A549 (cell line): ENCODE results near the gene NAIP.

Source experiments
- CHD2 ChIP-seq: fragments of 150-350 bp; IDR thresholded peaks from 2 replicates; pipeline ENCODE4 v1.6.1; 2014; ENCODE audit warnings: low read length; ENCODE audit not compliant: partially characterized antibody
- EP300 ChIP-seq, 2 experiments: fragments of >200 bp; sonication (Bioruptor Twin); formaldehyde crosslinking; IDR thresholded peaks; 2 replicates in 1 of 2; 3 replicates in 1 of 2; pipeline ENCODE4 v1.6.1; 2016 to 2017
- JUN ChIP-seq, 2 experiments: fragments of >200 bp; sonication (Bioruptor Twin); formaldehyde crosslinking; IDR thresholded peaks; 2 replicates in 1 of 2; 3 replicates in 1 of 2; pipeline ENCODE4 v1.6.1; 2016 to 2017
- NR3C1 ChIP-seq: fragments of >200 bp; sonication (Bioruptor Twin); formaldehyde crosslinking; IDR thresholded peaks from 3 replicates; pipeline ENCODE4 v1.6.1; 2017
- PBX3 ChIP-seq: IDR thresholded peaks from 2 replicates; pipeline ENCODE4 v1.6.1; 2012
- POLR2A ChIP-seq: IDR thresholded peaks from 2 replicates; pipeline ENCODE4 v1.6.1; 2012; ENCODE audit warnings: mild to moderate bottlenecking, low read length
- RAD21 ChIP-seq, 2 experiments: fragments of >200 bp in 1 of 2; sonication (Bioruptor Twin) in 1 of 2; formaldehyde crosslinking in 1 of 2; IDR thresholded peaks in 1 of 2; conservative IDR thresholded peaks in 1 of 2; 2 replicates in 1 of 2; 3 replicates in 1 of 2; pipeline ENCODE4 v1.6.1; 2012 to 2018; ENCODE audit warnings: inconsistent platforms in 1 of 2
- TF ChIP-seq, protein P1 (sequence below): fragments of >200 bp; sonication (Bioruptor Twin); formaldehyde crosslinking; IDR thresholded peaks from 3 replicates; pipeline ENCODE4 v1.5.1; 2016
- TF ChIP-seq, protein P2 (sequence below): IDR thresholded peaks from 2 replicates; pipeline ENCODE4 v1.6.1; 2012

DNA sequence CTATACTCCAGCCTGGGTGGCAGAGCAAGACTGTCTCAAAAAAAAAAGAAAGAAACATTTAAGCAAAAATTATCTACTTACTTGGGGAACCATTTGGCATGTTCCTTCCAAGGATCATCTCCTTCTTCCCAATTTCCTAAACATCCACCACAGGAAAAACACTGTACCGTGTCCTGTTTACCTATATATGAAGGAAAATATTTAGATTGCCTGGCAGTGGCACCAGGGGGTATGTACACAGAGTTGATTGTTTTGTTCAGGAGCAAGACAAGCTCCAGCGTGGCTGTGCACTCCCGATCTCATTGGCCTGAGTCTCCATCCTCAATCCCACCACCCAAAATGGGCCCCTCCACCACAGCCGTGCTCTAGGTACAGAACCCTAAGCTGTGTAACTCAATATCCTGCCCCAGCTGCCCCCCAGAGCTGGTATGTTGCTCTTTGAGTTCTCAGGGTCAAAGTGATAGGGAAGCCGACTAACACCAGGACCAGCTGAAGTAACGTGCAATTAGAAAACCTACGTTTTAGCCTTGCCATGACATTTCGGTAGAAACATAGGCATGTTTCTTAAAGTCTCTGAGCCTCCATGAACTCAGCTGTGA, 13.8 kb downstream of the NAIP start:
- TF ChIP-seq RAD21 (conservative IDR thresholded peaks at IDR 0.05 in 1 of 2, IDR thresholded peaks at IDR 0.05 in 1 of 2) (no peak), NR3C1 (no peak), JUN (IDR thresholded peaks at IDR 0.05) (no peak), POLR2A (no peak), EP300 (IDR thresholded peaks at IDR 0.05) (no peak), PBX3 (no peak), CHD2 (no peak)
- TF ChIP-seq, protein P1, sequence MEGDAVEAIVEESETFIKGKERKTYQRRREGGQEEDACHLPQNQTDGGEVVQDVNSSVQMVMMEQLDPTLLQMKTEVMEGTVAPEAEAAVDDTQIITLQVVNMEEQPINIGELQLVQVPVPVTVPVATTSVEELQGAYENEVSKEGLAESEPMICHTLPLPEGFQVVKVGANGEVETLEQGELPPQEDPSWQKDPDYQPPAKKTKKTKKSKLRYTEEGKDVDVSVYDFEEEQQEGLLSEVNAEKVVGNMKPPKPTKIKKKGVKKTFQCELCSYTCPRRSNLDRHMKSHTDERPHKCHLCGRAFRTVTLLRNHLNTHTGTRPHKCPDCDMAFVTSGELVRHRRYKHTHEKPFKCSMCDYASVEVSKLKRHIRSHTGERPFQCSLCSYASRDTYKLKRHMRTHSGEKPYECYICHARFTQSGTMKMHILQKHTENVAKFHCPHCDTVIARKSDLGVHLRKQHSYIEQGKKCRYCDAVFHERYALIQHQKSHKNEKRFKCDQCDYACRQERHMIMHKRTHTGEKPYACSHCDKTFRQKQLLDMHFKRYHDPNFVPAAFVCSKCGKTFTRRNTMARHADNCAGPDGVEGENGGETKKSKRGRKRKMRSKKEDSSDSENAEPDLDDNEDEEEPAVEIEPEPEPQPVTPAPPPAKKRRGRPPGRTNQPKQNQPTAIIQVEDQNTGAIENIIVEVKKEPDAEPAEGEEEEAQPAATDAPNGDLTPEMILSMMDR = no peak
- TF ChIP-seq, protein P2, sequence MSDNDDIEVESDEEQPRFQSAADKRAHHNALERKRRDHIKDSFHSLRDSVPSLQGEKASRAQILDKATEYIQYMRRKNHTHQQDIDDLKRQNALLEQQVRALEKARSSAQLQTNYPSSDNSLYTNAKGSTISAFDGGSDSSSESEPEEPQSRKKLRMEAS = no peak
